ENCODE data around the gene LINC01488.

LINC01488 gene

GRCh38 chr11:69465236-69466000 is 16.0 kb upstream of the LINC01488 start:
- DNase-seq = no peak

GRCh38 chr11:69466039-69466438 is 15.4 kb upstream of the LINC01488 start:
- no peak for DNase-seq

- DNase-seq = no peak
Observed at GRCh38 chr11:69467196-69467595, 14.3 kb upstream of the LINC01488 start.

- DNase-seq = no peak
Observed at GRCh38 chr11:69467646-69468045, 13.8 kb upstream of the LINC01488 start.

GRCh38 chr11:69468221-69468620 is 13.2 kb upstream of the LINC01488 start:
- no peak for DNase-seq

GRCh38 chr11:69468911-69469885 is 12.3 kb upstream of the LINC01488 start:
- DNase-seq = no peak

- DNase-seq = no peak
Observed at GRCh38 chr11:69470301-69470700, 11.2 kb upstream of the LINC01488 start.

- DNase-seq = no peak
Observed at GRCh38 chr11:69470793-69471728, 10.4 kb upstream of the LINC01488 start.

GRCh38 chr11:69471729-69472540 is 9.5 kb upstream of the LINC01488 start:
- DNase-seq = no peak

GRCh38 chr11:69472541-69473275 is 8.8 kb upstream of the LINC01488 start:
- DNase-seq = no peak

GRCh38 chr11:69473276-69473845 is 8.1 kb upstream of the LINC01488 start:
- DNase-seq = no peak

- no peak for DNase-seq
Observed at GRCh38 chr11:69474736-69475135, 6.7 kb upstream of the LINC01488 start.

GRCh38 chr11:69475141-69475865 is 6.2 kb upstream of the LINC01488 start:
- DNase-seq = no peak

GRCh38 chr11:69475866-69476471 is 5.5 kb upstream of the LINC01488 start:
- no peak for DNase-seq

GRCh38 chr11:69476509-69476961 is 4.9 kb upstream of the LINC01488 start:
- DNase-seq = no peak

- no peak for DNase-seq
Observed at GRCh38 chr11:69477086-69477485, 4.4 kb upstream of the LINC01488 start.

- no peak for DNase-seq
Observed at GRCh38 chr11:69479591-69480271, 1.7 kb upstream of the LINC01488 start.

- DNase-seq = no peak
Observed at GRCh38 chr11:69480547-69481392, 693 bp upstream of the LINC01488 start.

Measured in NCI-H748 treated with DMSO at 0.1 percent for 48 hours (cell line).